Measurements from ENCODE around the gene PPP4C. TPM values are rescaled to one million over a fixed set of nuclear protein-coding genes. Genes with fewer than 3 reads are reported as not detected.

Gene PPP4C
- total RNA-seq, 1 experiment from 2014 or later: 81.6 TPM

DNA sequence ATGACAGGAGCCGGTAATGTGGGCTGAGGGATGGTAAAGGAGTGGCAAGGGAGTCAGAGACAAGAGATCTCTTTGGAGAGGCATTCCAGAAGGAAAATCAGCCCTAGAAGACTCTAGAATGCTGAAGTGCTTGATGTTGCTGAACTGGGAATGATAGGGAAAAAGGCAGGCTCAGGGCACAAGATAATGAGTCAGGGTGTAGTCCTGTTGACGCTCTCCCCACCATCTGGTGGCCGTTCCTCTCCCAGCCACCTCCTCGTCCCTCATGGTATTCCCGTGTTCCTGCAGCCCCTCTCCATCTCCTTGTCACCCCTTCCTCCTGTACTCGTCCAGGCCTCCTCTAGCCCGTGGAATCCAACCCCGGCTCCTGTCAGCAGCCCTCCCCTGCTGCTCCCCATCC lies 21.3 kb upstream of the PPP4C start:
- no peak for DNase-seq (ENCODE audit: extremely low read depth, low read depth)

DNA sequence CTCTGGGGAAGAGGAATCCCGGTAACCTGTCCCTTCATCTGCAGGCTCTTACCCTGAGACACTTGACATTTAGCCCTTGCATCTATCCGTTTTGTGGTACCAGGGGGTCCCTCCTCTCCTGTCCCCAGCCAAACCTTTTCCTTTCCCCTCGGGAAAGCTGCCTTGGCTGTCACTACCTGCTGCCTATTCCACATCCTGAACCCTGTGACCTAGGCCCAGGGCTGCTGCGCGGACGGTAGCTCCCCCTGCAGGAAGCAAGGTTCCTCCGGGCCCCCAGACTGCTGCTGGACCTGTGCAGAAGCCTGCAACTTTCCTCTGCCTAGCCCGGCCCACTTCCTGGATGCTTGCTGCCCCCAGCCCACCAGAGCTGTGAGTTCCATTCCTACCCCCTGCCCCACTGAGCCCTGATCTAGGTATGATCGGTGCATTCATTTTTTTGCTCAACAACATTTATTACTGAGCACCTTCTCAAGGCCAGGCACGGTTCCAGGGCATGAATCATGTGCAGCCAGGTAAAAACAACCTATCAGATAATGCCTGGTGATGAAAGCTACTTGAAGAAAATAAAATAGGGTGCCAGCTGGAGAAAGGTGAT lies 20.7 kb upstream of the PPP4C start:
- no peak for DNase-seq (ENCODE audit: extremely low read depth, low read depth)

DNA sequence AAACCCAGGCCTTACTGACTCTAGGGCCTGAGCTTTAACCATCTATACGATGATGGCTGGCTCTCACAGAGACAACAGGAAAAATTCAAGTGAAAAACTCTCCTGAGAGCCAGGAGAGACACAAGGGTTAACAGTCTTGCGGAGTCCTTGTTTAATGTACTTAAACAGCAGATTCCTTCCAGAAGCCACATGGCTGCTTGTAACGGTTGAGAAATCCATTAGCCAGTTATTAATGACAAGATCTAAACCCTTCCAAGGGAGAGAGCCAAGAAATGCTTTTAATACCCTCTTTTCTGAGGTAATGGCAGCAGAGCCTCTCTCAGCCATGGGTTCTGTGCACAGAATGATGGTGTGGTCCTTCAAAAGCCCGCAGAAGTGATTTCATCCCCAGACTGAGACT lies 15.4 kb upstream of the PPP4C start:
- DNase-seq (ENCODE audit: extremely low read depth, low read depth): no peak

DNA sequence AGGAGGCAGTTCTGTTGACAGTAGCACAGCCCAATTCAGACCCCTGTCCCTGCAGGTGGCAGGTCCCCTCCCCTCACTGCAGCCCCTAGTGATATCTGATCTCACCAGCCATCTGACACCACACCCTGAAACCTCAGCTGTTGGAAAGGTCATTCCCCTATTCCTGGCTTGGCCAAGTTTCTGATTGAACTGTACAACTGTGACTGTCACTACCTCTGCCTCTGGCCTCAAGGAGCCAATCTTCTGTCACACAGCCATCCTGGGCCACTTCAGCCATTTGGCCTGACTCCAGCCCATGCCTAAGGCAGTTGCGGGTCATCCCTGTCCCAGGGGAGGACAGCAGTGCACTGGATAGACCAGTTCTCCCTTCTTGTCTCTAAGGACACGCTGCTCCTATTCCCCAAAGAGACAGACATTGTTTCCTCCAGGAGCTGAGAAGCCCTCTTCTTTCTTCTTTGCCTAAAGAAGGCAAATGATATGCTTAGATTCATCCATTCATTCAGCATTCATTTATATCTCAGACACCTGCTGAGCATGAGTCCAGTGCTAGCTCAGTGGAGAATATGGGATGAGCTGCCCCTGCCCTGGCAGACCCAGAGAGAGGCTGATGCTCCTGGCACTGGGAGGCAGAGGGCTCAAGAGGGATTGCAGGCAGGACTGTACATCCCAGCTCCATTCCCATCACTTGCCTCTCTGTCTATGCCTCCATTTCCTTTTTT lies 14.8 kb upstream of the PPP4C start:
- DNase-seq (ENCODE audit: extremely low read depth, low read depth): no peak

DNA sequence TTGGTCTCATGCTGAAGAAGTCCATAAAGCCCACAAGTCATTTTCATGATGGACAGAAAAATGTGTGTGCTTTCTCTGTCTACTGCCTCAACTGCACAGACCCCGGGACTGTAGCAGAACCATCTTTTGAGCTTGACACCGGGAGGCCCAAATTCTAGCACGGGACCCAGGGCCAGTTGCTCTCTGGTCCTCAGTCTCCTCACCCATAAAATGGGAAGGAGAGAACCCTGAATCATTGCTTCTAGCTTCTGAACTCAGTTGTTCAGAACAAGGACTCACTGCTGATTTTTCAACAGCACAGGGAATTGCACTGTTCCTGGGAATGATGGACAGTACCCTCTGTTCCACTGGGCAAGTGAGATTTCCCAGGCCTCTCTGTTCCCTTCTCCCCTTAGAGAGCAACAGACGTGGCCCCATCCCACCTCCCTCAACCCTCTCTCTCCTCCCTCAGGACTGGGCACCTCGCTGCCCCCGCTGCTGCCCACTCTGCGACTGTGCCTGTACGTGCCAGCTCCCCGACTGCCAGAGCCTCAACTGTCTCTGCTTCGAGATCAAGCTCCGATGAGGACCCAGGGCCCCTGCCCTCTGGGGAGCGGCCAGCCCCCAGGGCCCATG lies 12.4 kb upstream of the PPP4C start:
- DNase-seq (ENCODE audit: extremely low read depth, low read depth): no peak

DNA sequence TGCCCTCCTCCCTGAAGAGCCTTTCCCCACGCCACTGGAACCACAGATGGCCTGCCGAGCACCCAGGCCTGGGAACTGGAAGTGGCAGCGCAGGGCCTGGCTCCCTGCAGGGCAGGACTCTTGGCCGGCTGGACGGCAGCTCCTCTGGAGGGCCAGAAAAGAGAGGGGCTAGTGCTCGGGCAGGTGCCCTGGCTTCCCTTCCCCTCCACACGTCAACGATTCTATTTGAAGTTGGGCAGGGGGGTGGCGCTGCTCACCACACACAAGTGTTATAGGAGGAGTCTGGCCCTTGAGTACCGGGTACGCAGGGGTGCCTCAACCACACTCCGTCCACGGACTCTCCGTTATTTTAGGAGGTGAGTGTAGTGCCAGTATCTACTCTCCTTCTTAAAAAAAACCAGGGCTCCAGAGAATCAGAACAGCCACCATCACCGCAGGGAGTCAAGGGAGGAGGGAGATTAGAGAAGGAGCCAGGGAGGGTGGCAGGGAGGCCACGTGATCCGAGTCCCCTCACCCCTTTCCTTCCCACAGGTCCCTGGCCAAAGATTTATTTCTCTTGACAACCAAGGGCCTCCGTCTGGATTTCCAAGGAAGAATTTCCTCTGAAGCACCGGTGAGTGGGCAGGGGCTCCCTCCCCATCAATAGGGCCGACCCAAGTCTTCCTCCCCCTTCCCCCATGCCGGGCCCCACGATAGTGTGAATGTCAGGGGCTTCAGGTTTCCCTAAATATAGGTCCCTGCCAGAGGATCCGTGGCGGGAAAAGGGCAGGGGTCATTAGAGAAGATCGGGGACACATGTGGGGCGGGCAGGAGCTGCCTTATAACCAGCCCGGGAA lies 11.7 kb upstream of the PPP4C start:
- DNase-seq (ENCODE audit: extremely low read depth, low read depth): peak; percentile 68

DNA sequence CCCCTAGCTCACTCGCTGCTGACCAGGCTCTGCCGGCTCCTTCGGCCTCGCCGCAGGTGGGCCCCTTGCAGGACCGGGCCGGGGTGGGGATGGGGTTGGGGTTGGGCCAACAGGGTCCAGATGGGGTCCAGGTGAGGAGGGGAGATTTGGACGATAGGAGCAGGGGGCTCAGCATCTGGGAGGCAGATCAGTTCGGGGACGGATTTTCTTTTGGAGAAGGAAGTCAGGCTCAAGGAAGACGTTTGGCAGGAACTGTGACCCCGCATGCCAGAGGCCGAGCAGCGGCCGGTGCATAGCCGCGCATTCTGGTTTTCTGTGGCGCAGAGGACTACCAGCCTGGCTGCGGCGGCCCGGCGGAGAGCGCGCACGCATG lies 11.1 kb upstream of the PPP4C start:
- no peak for DNase-seq (ENCODE audit: extremely low read depth, low read depth)

DNA sequence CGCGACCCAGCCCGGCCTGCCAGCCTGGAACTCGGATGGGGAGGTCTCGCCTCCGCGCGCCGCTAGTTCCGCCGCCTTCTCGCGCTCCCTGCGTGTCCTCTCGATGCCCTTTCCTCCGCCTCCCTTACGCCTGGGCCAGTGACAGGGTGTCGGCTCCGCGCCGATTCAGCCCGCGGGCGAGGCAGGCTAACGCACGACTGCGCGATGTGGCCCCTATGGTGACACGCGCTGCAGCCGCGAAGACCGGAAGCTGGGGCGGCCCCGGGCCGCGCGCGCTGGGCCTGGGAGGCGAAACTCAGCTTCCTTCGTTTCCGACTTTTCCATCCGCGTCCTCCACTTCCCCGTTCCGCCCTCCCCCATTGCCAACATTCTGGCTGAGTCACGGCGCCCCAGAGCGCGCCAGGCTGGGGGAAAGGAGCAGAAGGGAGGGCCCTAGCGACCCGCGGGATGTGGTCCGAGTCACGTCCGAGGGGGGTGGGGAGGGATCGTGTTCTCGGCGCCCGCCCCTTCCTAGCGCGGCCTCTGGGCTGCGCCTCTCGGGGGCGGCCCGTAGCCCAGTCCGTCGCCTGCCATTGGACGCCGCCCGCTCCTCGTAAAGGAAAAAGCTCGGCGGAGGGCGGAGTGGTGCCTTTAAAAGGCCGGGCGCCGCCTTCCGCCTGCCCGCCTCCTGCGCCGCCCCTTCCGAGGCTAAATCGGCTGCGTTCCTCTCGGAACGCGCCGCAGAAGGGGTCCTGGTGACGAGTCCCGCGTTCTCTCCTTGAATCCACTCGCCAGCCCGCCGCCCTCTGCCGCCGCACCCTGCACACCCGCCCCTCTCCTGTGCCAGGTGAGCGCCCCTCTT lies 10.5 kb upstream of the PPP4C start, which contains the start of gene ALDOA:
Gene ALDOA (plus strand): TSS at position 659 of the 841 bp plus-strand sequence. CDS start 1,138 bp downstream, outside the sequence.
- peak; percentile 96 for DNase-seq (ENCODE audit: extremely low read depth, low read depth)

DNA sequence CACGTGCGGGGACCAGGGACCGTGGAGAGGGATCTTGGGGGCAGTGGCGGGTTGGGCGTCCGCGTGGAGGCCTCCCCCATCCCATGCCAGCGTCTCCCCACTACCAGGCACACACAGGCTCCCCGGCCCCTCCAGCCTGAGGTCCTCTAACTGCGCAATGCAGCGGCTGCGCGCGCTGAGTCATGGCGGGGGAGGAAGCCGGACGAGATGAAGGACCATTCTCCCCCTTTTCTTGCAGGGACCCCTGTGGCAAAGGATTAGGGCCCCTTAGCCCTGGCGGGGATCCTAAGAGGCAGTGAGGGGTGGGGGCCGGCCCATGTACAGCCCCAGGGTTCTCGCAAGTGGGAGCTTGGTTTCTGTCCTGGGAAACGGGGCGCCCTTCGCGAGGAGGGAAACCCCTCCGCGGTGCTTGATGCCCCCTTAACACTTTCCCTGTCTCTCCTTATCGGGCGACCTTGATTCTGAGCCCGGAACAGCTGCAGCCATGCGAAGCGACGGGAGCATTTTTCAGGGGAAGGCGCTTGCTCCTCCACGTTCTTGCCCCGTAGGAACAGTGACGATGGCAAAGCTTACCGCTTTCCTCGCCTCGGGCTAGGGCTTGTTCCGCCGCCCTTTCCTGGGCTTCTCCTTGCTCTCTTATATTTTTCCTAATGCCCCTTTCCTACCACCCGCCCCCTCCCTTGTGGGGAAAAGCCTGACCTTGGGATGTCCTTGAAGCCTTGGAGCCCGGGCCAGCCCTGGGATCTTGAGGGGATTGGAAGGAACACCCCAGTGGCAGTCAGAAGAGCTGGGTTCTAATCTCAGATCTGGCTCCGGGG lies 9.6 kb upstream of the PPP4C start:
- DNase-seq (ENCODE audit: extremely low read depth, low read depth): no peak

DNA sequence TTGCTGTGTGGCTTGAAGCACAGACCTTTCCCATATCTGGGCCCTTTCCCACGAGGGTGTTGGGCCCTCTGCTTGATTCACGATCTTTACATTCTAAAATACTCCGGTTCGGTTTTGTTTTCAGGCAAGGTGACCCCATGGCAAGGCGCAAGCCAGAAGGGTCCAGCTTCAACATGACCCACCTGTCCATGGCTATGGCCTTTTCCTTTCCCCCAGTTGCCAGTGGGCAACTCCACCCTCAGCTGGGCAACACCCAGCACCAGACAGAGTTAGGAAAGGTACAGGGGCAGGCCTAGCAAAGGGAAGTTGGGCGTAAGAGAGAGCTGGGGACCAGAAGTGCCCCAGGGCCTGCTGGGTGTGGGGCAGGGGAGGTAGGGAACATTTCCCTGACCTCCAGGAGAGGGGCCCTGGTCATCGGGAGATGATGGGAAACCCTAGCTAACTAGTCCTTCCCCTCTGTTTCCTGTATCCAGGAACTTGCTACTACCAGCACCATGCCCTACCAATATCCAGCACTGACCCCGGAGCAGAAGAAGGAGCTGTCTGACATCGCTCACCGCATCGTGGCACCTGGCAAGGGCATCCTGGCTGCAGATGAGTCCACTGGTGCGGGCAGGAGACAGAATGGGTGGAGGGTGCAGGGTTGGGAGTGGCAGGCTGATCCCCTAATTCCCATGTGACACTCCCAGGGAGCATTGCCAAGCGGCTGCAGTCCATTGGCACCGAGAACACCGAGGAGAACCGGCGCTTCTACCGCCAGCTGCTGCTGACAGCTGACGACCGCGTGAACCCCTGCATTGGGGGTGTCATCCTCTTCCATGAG lies 8.8 kb upstream of the PPP4C start:
- DNase-seq (ENCODE audit: extremely low read depth, low read depth): no peak

DNA sequence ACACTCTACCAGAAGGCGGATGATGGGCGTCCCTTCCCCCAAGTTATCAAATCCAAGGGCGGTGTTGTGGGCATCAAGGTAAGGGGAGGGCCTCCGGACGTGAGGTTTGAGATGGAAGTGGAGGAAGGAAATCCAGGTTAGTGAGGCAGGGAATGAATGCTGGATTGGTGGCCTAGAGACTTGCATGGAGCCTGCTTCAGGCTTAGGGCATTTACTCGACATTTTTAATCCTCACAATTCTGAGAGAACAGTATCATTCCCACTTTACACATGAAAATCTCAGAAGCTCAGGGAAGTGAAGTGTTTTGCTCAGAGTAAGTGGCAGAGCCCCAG lies 8.2 kb upstream of the PPP4C start:
- DNase-seq (ENCODE audit: extremely low read depth, low read depth): no peak

DNA sequence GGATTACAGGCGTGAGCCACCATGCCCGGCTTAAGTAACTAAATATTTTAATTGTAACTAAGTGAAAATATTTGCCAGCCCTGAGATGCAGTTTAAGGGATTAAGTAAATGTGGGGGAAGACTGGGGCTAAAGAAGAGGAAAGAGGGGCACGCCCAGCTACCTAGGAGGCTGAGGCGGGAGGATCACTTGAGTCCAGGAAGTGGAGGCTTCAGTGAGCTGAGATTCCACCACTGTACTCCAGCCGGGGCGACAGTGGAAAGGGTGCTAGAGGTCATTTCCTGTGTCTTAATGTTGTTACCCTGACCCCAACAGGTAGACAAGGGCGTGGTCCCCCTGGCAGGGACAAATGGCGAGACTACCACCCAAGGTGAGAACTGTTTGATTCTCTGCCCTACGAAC lies 7.5 kb upstream of the PPP4C start:
- DNase-seq (ENCODE audit: extremely low read depth, low read depth): no peak

DNA sequence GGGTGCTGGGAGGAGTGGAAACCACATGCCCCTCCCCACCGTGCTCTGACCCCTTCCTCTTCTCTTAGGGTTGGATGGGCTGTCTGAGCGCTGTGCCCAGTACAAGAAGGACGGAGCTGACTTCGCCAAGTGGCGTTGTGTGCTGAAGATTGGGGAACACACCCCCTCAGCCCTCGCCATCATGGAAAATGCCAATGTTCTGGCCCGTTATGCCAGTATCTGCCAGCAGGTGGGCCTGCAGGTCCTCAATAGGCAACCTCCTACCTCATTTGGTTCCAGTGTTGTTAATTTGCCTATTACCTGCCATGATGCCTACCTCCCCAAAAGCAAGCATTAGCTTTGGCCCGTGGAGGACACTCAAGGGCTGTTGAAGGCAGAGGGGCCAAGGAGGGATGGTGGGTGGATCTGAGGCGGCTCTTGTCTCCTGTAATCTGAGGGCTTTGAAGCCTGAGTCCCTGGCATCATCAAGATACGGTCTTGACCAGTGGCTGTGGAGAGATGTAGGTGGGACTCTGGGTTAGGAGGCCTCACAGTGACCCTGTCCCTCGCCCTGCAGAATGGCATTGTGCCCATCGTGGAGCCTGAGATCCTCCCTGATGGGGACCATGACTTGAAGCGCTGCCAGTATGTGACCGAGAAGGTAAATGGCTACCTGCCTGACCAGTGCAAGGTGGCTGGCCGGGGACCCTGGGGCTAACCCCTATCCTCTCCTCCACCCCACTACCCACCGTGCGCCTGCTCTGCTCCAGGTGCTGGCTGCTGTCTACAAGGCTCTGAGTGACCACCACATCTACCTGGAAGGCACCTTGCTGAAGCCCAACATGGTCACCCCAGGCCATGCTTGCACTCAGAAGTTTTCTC lies 6.8 kb upstream of the PPP4C start:
- no peak for DNase-seq (ENCODE audit: extremely low read depth, low read depth)

DNA sequence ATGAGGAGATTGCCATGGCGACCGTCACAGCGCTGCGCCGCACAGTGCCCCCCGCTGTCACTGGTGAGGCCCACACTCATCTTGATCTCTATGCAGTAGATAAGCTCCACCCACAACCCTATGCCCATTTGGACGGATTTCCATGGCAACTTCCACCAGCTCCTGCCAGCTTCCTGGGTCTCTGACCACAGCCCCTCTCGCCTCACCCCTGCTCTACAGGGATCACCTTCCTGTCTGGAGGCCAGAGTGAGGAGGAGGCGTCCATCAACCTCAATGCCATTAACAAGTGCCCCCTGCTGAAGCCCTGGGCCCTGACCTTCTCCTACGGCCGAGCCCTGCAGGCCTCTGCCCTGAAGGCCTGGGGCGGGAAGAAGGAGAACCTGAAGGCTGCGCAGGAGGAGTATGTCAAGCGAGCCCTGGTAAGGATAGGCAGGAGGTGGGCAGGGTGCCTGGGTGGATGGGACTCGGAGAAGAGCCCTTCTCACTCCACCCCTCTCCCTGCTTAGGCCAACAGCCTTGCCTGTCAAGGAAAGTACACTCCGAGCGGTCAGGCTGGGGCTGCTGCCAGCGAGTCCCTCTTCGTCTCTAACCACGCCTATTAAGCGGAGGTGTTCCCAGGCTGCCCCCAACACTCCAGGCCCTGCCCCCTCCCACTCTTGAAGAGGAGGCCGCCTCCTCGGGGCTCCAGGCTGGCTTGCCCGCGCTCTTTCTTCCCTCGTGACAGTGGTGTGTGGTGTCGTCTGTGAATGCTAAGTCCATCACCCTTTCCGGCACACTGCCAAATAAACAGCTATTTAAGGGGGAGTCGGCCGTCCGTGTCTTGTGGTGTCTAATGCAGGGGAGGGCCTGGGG lies 6.0 kb upstream of the PPP4C start:
- DNase-seq (ENCODE audit: extremely low read depth, low read depth): no peak

DNA sequence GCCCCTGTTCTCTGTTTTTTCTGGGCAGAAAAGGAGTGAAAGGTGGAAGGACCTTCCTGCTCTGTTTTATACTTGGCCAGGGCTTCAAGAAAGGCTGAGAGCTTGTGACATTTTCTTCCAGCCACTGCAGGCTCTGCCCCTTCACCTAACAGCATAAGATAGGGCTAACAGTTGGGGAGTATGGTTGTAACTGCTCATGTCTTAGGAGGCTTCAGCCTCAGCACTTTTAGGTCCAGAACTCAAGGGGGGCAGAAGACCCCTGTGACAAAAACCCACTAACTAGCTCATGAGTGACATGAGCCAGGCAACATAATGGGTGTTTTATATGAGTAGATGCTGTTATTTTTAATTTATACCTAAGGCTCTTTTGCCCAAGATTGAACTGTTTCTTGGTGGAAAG lies 5.3 kb upstream of the PPP4C start:
- no peak for DNase-seq (ENCODE audit: extremely low read depth, low read depth)

DNA sequence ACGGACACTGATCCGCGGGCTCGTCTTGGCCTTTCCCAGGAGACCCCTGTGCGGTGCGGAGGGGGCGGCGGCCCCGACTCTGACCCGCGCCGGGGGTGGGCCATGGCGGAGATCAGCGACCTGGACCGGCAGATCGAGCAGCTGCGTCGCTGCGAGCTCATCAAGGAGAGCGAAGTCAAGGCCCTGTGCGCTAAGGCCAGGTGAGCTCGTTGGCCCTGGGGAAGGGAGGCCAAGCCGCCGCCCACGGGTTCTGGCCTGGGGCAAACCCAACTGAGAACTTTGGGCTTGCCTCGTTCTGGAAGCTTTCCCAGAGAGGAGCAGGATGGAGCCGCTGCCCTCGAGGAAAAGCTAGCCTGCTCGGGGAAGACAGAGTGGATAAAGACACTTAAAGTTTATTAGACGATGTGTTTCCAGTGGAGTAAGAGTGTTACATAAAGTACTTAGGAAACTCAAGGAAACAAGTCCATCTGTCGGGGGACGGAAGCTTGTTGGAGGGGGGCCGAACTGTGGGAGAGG lies 540 bp downstream of the PPP4C start:
- DNase-seq (ENCODE audit: extremely low read depth, low read depth): no peak

DNA sequence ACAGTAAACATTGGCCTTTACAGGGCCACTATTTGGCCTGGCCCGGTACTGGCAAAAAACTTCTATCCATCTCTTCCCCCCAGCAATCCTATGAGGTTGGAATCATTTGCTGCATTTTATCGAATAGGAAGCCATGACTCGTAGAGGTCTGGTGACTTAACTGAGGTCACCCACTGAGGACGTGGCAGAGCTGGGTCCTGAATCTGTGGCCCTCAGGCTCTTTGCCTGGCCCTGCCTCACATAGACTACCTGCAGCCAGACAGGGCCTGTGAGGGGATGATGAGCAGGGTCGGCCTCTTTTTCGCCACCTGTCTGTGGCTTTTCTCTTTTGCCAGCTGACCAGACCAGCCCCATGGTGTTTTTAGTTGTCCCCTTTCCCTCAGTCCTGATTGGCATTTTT lies 1.9 kb downstream of the PPP4C start:
- no peak for DNase-seq (ENCODE audit: extremely low read depth, low read depth)

Measured in NCI-H460 (cell line).